SU-DHL-6 (cell line): ENCODE measurements around the gene CRYBA1.

Experiments used
- H2AFZ ChIP-seq: fragments of 200-600 bp; sonication (generic); 2 replicates; pipeline ENCODE4 v1.6.1; 2014; ENCODE audit warnings: low read depth, mild to moderate bottlenecking, moderate library complexity, mixed read lengths, antibody characterized with exemption, low read length; ENCODE audit not compliant: severe bottlenecking
- H3F3A ChIP-seq: fragments of 200-600 bp; shearing (Covaris generic); 2 replicates; pipeline ENCODE4 v1.6.0; 2016; ENCODE audit warnings: antibody characterized with exemption, mild to moderate bottlenecking; ENCODE audit not compliant: insufficient read depth
- H3K27ac ChIP-seq: fragments of 200-600 bp; sonication (generic); 2 replicates; pipeline ENCODE4 v1.5.1; 2016; ENCODE audit warnings: low read depth, mild to moderate bottlenecking, low read length, moderate library complexity, mixed read lengths
- H3K27me3 ChIP-seq: fragments of 200-600 bp; sonication (generic), shearing (Covaris generic); 2 replicates; pipeline ENCODE4 v1.6.0; 2014; ENCODE audit warnings: mild to moderate bottlenecking, low read length
- H3K36me3 ChIP-seq: fragments of 200-600 bp; sonication (generic); 2 replicates; pipeline ENCODE4 v1.6.1; 2014; ENCODE audit warnings: mild to moderate bottlenecking, low read length, mixed read lengths
- H3K4me2 ChIP-seq: fragments of 300-600, 200-600 bp; shearing (Covaris generic), sonication (generic); 2 replicates; pipeline ENCODE4 v1.6.0; 2014; ENCODE audit warnings: low read length, low read depth, mild to moderate bottlenecking; ENCODE audit not compliant: poor library complexity, severe bottlenecking
- H3K4me3 ChIP-seq: fragments of 200-600 bp; sonication (generic); 2 replicates; pipeline ENCODE4 v1.5.1; 2014; ENCODE audit warnings: antibody characterized with exemption, low read length, mild to moderate bottlenecking, mixed read lengths; ENCODE audit not compliant: insufficient read depth, poor library complexity, severe bottlenecking
- H3K79me2 ChIP-seq: fragments of 200-600 bp; sonication (generic); 2 replicates; pipeline ENCODE4 v1.6.1; 2014; ENCODE audit warnings: mild to moderate bottlenecking, low read length, moderate library complexity; ENCODE audit not compliant: insufficient read depth
- H3K9ac ChIP-seq: fragments of 200-600 bp; sonication (generic); 2 replicates; pipeline ENCODE4 v1.7.0; 2014; ENCODE audit warnings: mild to moderate bottlenecking, low read length
- H3K9me2 ChIP-seq: fragments of 200-600 bp; sonication (generic); replicated peaks from 2 replicates; pipeline ENCODE4 v1.6.1; 2014; ENCODE audit warnings: low read length; ENCODE audit not compliant: insufficient read depth
- H3K9me3 ChIP-seq: fragments of 200-600 bp; sonication (generic); 2 replicates; pipeline ENCODE4 v1.6.1; 2014; ENCODE audit warnings: low read length, mixed read lengths; ENCODE audit not compliant: insufficient read depth
- H4K20me1 ChIP-seq: fragments of 200-600 bp; sonication (generic); 2 replicates; pipeline ENCODE4 v1.6.1; 2014; ENCODE audit warnings: low read depth, mild to moderate bottlenecking, antibody characterized with exemption, low read length, moderate library complexity, mixed read lengths
- CTCF ChIP-seq: fragments of 200-600 bp; sonication (generic); IDR thresholded peaks from one replicate; pipeline ENCODE4 v1.5.1; 2017; ENCODE audit warnings: antibody characterized with exemption, mild to moderate bottlenecking, low read length, moderate library complexity; ENCODE audit not compliant: insufficient read depth, poor library complexity, severe bottlenecking
- EZH2phosphoT487 ChIP-seq: fragments of 200-600 bp; sonication (generic), shearing (Covaris generic); conservative IDR thresholded peaks from 2 replicates; pipeline ENCODE4 v1.6.1; 2018; ENCODE audit warnings: mild to moderate bottlenecking, antibody characterized with exemption, low read length, moderate library complexity, mixed read lengths

The CRYBA1 gene

GRCh38 chr17:29299031-29299430 lies 52.4 kb downstream of the CRYBA1 start:
- no peaks in the 10 kb centered on the region for H3K36me3 ChIP-seq
- H3K27ac ChIP-seq: no peak overlapping the region
- H3F3A ChIP-seq: peaks cover 20% of the 10 kb centered on the region
- no peak overlapping the region for H3K4me3 ChIP-seq
- H3K27me3 ChIP-seq: no peaks in the 10 kb centered on the region
- TF ChIP-seq CTCF: no peak
- no peak for TF ChIP-seq EZH2phosphoT487
- H2AFZ ChIP-seq: no peak overlapping the region
- H4K20me1 ChIP-seq: no peaks in the 10 kb centered on the region
- H3K9ac ChIP-seq: no peak overlapping the region
- H3K79me2 ChIP-seq: no peaks in the 10 kb centered on the region
- no peaks in the 10 kb centered on the region for H3K9me2 ChIP-seq
- H3K4me2 ChIP-seq: no peak overlapping the region
- H3K9me3 ChIP-seq: no peaks in the 10 kb centered on the region

GRCh38 chr17:29303386-29303785 lies 56.7 kb downstream of the CRYBA1 start:
- H3F3A ChIP-seq: no peaks in the 10 kb centered on the region; the same call in 1 of the 2 replicates
- TF ChIP-seq EZH2phosphoT487: no peak
- H3K4me2 ChIP-seq: no peak overlapping the region
- no peaks in the 10 kb centered on the region for H3K79me2 ChIP-seq
- H3K27ac ChIP-seq: no peak overlapping the region
- H3K9me2 ChIP-seq: no peaks in the 10 kb centered on the region
- no peaks in the 10 kb centered on the region for H3K27me3 ChIP-seq
- H4K20me1 ChIP-seq: no peaks in the 10 kb centered on the region
- no peaks in the 10 kb centered on the region for H3K36me3 ChIP-seq
- H3K9me3 ChIP-seq: no peaks in the 10 kb centered on the region
- H3K9ac ChIP-seq: no peak overlapping the region
- no peak overlapping the region for H3K4me3 ChIP-seq
- H2AFZ ChIP-seq: no peak overlapping the region
